Activated CD4-positive, CD25-positive, alpha-beta regulatory T cell (primary cell): ENCODE measurements around the gene FLOT1.
A peak's percentile ranks its signal among the peaks of the same experiment; 100 is the strongest.
"Not testable (repeated sequence)": the region's sequence is repeated elsewhere in the genome, so short reads cannot be mapped to it uniquely, and the experiment has no call there.

ENCODE experiments used
- DNase-seq, 4 experiments: peaks; one replicate each; lab custom pipeline; 2025; lab: John Stamatoyannopoulos, UW

The FLOT1 gene

GRCh38 chr6:30723159-30723842 is 19.2 kb downstream of the FLOT1 start:
- not testable (repeated sequence) for DNase-seq

GRCh38 chr6:30722280-30723112 is 20.0 kb downstream of the FLOT1 start:
- DNase-seq: peak; percentile 67 to 82 (median 74)

- DNase-seq: not testable (repeated sequence)
These were observed 20.5 kb downstream of the FLOT1 start for GRCh38 chr6:30722025-30722279.

GRCh38 chr6:30721198-30722024 is 21.1 kb downstream of the FLOT1 start:
- DNase-seq: peak; percentile 94 to 97 (median 94)

GRCh38 chr6:30720738-30721197 is 21.7 kb downstream of the FLOT1 start:
- peak; percentile 23 to 45 (median 35) for DNase-seq

- DNase-seq: peak; percentile 81 to 93 (median 88)
These were observed 22.4 kb downstream of the FLOT1 start, which contains the start of gene TUBB for GRCh38 chr6:30719791-30720737. Gene TUBB, plus strand, starts transcription at chr6:30720352. Its CDS starts 155 bp downstream, at chr6:30720507.

- no peak for DNase-seq
These were observed 23.1 kb downstream of the FLOT1 start for GRCh38 chr6:30719356-30719755.

GRCh38 chr6:30717845-30718720 is 24.4 kb downstream of the FLOT1 start:
- DNase-seq: not testable (repeated sequence)

- DNase-seq: peak; percentile 93 to 98 (median 96)
These were observed 25.2 kb downstream of the FLOT1 start, which contains the start of gene MDC1 for GRCh38 chr6:30717129-30717844. Gene MDC1, minus strand, starts transcription at chr6:30717281. Its CDS starts 2,106 bp downstream, at chr6:30715175.

- DNase-seq: no peak
These were observed 25.7 kb downstream of the FLOT1 start for GRCh38 chr6:30716879-30717128.

- DNase-seq: no peak
These were observed 28.2 kb downstream of the FLOT1 start for GRCh38 chr6:30714263-30714662.

- DNase-seq: no peak
These were observed 30.0 kb downstream of the FLOT1 start for GRCh38 chr6:30712441-30712945.

GRCh38 chr6:30711758-30712380 is 30.6 kb downstream of the FLOT1 start:
- no peak for DNase-seq

- no peak for DNase-seq
These were observed 33.2 kb downstream of the FLOT1 start for GRCh38 chr6:30709101-30709868.

- DNase-seq: no peak
These were observed 35.1 kb downstream of the FLOT1 start for GRCh38 chr6:30707281-30707850.

GRCh38 chr6:30705620-30706019 is 36.9 kb downstream of the FLOT1 start:
- no peak for DNase-seq

- DNase-seq: no peak
These were observed 38.7 kb downstream of the FLOT1 start for GRCh38 chr6:30703821-30704220.

GRCh38 chr6:30703011-30703410 is 39.5 kb downstream of the FLOT1 start:
- no peak for DNase-seq
